HG02588 (cell line): Measurements from ENCODE around the gene DUOXA2.
A peak's percentile ranks its signal among the peaks of the same experiment; 100 is the strongest.

Experiments
- ATAC-seq: cut with Tn5 transposase; IDR thresholded peaks from one replicate; pipeline ENCODE4 v1.9.1; 2021; ENCODE audit warnings: mild to moderate bottlenecking, moderate library complexity; ENCODE audit not compliant: unreplicated experiment

The DUOXA2 gene

GRCh38 chr15:45116482-45117307, 2.6 kb downstream of the DUOXA2 start:
- ATAC-seq = no peak

- no peak for ATAC-seq
Measured at GRCh38 chr15:45117308-45118130, 3.4 kb downstream of the DUOXA2 start.

DNA sequence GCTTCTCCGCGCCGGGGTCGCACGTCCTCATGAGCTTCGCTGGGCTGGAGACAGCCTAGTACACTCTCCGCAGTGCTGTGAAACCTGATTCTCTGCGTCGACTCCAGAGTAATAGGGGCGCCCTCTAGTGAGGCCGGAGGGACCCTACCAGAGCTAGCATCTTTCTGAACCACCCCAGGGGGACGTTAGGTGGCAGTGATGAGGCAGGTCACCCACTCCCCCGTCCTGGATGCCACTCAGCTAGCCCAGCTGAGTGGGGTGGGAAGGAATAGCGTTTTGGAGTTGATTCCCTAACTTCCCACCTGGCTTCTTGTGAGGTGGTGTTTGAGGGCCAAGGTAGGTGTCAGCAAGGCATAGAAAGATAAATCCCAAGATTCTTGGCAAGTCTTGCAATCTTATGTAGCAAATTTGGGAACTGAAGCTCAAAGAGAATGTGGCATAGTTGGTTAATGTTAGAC, 4.0 kb downstream of the DUOXA2 start:
- ATAC-seq = peak; percentile 86

GRCh38 chr15:45118996-45119395, 4.9 kb downstream of the DUOXA2 start:
- ATAC-seq = no peak

DNA sequence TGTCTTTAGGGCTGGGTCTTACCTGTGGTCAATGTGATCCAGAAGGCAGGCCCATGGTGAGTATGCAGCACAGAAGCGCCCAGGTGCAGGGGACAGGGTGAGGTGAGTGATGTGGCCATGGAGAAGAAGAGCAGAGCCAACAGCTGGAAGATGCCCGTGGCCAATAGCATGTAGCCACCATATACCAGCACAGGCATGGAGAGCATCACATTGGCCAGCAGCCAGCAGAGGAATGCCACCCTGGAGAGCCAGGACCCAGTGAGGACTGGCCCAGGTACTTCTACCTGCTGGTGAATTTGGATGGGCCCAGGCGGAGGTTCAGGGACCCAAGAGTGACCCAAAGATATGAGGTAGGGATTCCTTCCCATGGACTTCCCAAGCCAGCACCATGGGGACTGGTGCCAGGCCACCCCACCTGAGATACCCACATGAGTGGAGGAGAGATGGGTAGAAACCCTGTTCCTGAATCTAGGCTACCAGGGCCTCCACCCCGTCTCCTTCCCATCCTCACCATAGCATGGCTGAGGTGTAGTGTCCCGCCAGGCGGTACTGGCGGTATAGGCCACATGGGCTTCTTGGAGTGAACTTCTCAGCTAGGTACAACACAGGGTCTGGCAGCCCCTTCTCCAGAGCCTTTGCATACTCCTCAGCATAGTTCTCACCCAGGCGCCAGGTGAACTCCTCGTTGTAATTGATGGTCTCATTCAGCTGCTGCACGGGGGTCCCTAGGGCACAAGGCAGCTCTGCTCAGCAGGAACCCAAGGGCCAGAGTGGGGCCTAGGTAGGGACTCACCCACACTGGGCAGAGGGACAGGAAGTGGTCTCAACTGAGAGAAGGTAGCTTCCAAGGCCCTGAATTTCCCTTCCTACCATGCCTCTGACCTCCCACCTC, 6.2 kb downstream of the DUOXA2 start:
- no peak for ATAC-seq

DNA sequence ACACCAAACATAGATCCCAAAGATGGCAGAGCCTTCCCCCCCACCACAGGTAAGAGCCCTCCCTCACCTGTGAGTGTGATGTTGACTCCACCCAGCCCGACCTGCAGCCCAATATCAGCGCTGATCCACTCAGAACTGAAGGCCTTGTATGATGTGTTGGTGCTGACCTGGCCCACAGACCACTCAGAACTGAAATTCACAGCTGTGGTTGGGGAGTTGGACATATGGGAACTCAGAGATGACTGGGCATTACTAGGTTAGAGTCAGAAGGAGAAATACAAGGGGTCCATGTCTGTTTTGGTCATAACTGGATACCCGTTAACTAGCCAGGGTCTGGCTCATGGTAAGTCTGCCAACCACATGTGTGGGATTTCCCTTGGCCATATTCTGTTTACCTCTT, 6.9 kb downstream of the DUOXA2 start:
- ATAC-seq = peak; percentile 48

- ATAC-seq = no peak
Measured at GRCh38 chr15:45121706-45122417, 7.7 kb downstream of the DUOXA2 start.

DNA sequence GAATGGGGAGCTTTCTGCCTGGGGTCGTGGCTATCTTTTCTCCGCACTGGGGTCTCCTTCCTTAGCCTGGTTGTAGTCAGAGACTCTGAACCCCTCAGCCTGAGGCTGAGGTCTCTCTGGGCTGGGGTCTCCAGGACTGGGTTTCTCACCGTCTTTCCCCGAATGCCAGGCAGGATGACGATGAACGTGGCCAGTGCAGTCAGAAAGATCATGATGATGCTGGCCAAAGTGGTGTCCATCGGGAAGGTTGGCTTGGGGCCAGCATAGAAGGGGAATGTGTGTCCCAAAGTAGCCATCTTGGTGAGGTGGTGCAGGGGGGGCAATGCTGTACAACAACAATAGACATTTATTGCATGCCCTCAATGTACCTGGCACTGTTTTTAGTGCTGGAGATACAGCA, 8.6 kb downstream of the DUOXA2 start:
- no peak for ATAC-seq

DNA sequence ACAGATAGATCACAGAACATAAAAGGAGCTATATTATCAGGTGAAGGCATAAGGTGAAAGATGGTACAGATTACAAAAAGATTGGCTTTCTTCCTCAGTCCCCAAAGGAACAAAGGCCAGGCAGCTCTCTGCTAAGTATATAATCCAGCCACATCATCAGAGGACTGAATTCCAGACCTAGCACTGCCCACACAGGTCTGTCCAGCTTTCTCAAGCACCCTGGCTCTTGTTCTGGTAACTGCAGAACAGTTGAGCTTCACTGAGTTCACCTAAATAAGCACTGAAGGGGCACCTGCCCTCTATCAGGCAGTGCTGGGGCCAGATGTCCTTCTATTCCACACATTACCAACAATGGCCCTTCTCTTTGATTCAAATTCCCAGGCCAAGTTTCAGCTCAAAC, 9.3 kb downstream of the DUOXA2 start:
- no peak for ATAC-seq

DNA sequence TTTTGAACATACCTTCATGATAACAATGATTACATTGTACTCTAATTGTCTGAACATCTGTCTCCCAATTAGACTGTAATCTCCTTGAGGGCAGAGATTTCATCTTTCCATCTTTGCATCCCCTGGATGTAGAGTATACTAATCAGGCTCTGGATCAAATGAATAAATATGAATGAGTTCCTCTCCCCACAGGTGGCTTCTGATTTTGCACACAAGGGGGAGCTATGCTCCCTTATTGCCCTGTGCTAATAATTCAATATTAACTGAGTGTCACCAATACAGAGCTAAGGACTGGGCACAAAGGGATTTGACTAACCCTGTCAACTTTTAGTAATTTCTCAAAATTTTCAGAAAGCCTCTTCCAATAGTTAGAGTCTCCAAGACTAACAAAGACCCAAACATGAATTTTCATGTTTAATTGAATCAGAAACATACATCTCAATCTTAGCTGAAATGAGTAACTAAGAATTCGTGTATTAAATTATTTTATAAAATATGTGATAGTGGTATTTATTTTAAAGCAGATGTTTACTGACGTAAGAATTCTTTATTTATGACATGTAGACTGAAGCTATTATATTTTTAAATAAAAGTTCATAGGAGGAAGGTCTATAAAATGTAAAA, 12.5 kb downstream of the DUOXA2 start:
- ATAC-seq = no peak

GRCh38 chr15:45128971-45129639, 15.0 kb downstream of the DUOXA2 start:
- no peak for ATAC-seq

DNA sequence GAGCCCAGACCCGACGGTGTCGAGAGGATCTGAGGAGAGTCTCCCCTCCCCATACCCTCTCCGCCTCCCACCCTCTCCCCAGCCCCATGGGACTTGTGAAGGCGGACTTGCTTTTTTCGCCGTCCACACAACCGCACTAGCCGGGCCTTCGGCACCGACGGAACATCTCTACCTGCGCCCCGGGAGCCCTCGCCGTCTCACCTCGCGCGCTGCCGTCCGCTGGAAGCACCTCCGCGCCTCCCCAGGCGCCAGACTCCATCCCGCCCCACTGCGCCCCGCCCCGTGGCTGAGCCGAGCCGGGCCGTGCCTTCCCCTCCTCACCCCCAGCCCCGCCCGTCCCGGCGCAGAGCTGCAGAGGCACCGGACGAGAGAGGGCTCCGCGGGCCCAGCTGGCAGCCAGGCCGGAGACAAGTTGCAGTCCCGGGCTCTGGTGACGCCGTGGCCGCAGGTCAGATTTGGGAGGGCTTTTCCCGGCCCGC, 15.6 kb downstream of the DUOXA2 start, which contains the start of the genes DUOX1 and DUOXA1:
TSS of gene DUOX1 (plus strand) at position 344 of the 479 bp plus-strand sequence. CDS start 1,973 bp downstream, outside the sequence.
TSS of gene DUOXA1 (minus strand) at position 229 of the 479 bp plus-strand sequence. CDS start 6,865 bp downstream, outside the sequence.
- no peak for ATAC-seq

DNA sequence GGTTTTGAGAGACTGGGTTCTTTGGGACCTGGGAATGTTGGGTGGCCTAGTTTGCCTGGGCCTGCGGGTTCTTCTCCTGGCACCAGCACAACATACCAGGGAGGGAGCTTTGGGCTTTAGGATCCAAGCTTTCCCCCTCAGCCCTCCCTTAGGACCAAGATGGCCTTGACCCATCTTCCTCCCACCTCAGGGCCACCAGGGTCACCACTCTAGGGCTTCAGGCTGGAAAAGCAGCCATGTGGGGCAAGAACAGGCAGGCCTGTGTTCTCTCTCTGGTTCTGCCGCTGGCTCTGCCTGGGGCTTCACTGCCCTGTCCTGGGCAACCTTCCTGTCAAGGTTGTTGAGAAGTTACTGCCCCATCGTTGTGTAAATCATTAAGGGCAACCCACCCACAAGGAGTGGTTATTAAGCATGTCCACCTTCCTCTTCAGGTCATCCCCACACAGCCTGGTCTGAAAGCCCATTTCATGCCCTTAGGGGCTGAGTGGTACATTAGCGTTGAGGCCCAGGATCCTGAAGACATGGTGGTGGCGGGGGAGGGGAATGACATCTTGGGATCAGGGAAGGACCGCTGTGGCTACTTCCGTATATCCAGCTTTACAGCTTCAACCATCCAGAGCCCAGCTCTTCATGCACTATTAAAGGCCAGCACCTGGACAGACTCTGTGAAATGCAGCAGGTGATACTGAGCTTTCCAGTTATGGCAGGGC, 16.3 kb downstream of the DUOXA2 start:
- ATAC-seq = no peak

- ATAC-seq = no peak
Measured at GRCh38 chr15:45131510-45131909, 17.4 kb downstream of the DUOXA2 start.

DNA sequence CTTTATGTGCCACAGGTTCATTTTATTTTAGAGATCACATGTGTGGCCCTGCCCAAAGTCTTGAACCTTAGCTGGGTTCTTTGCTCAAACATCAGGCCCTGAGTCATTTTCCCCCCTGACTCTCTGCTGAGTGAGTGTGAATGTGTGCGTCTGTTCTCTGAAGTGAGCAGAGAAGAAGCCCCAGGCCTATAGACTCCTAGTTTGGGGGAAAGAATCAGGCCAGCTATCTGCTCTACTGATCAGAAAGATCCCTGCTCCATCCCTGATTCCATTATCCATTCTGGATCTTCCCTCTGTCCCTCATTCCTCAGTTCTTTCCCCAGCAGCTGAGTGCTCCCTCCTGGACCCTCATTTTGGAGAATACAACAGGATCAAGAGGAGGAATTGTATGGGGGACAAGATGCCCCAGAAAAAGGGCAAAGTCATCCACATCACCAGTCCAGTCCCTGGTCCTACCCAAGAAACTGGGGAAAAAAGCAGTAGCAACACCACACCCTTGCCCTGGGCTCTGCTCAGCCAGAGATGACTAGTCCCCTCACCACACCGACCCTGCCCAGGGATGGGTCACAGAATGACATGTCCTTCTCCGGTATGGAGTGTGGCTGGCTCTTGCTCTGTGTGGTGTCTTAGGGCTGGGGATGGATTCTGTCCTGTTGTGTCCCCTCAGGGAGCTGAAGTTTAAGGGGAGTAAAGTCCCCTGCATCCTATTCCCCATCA, 18.9 kb downstream of the DUOXA2 start:
- ATAC-seq = no peak

DNA sequence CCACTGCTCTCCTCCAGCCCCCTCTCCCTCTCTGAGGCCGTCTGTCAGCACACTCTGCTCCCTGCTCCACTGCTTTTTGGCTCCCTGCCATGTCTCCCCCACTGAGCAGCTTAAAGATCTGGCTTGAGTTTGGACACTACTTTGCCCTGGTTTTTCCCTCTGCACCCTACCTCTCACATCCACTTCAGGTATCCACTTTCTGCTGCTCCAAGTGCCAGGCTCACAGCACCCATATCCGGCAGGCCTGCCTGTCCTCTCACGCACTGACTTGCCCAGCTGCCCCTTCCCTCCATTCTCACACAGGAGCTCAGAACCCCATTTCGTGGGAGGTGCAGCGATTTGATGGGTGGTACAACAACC, 19.4 kb downstream of the DUOXA2 start:
- ATAC-seq = no peak

GRCh38 chr15:45134046-45134445, 19.9 kb downstream of the DUOXA2 start:
- no peak for ATAC-seq
